H9 (cell line): ENCODE measurements around the gene TNIK. TPM values are rescaled to one million over a fixed set of nuclear protein-coding genes. Genes with fewer than 3 reads are reported as not detected.

Experiments used
- DNase-seq: peaks from one replicate; pipeline ENCODE4 v3.0.0-alpha.2; 2017
- H2AFZ ChIP-seq: one replicate; pipeline ENCODE4 v1.6.1; 2013; ENCODE audit warnings: mild to moderate bottlenecking, low read length, control low read depth, moderate library complexity
- H2AK5ac ChIP-seq: 2 replicates; pipeline ENCODE4 v1.6.1; 2013; ENCODE audit warnings: low read length, control low read depth, mixed read lengths; ENCODE audit not compliant: insufficient read length
- H2BK120ac ChIP-seq: one replicate; pipeline ENCODE4 v1.6.1; 2013; ENCODE audit warnings: low read depth, mild to moderate bottlenecking, low read length, control low read depth, inconsistent platforms; ENCODE audit not compliant: poor library complexity, severe bottlenecking
- H2BK12ac ChIP-seq: 2 replicates; pipeline ENCODE4 v1.6.1; 2013; ENCODE audit warnings: low read length, control low read depth, mixed read lengths, low read depth; ENCODE audit not compliant: insufficient read length
- H2BK15ac ChIP-seq: 2 replicates; pipeline ENCODE4 v1.6.1; 2013; ENCODE audit warnings: low read depth, low read length, control low read depth
- H2BK20ac ChIP-seq: one replicate; pipeline ENCODE4 v1.6.1; 2013; ENCODE audit warnings: low read depth, mild to moderate bottlenecking, low read length, control low read depth, inconsistent platforms; ENCODE audit not compliant: poor library complexity, severe bottlenecking
- H2BK5ac ChIP-seq: 2 replicates; pipeline ENCODE4 v1.6.1; 2013; ENCODE audit warnings: low read length, control low read depth, mixed read lengths; ENCODE audit not compliant: insufficient read length
- H3K14ac ChIP-seq: 2 replicates; pipeline ENCODE4 v1.6.1; 2013; ENCODE audit warnings: low read length, control low read depth; ENCODE audit not compliant: insufficient read depth
- H3K18ac ChIP-seq: 2 replicates; pipeline ENCODE4 v1.6.1; 2013; ENCODE audit warnings: low read depth, mild to moderate bottlenecking, mixed read lengths, low read length, control low read depth; ENCODE audit not compliant: insufficient read length
- H3K23ac ChIP-seq: 2 replicates; pipeline ENCODE4 v1.6.1; 2013; ENCODE audit warnings: low read length, control low read depth, mixed read lengths, low read depth; ENCODE audit not compliant: insufficient read length
- H3K23me2 ChIP-seq: 2 replicates; pipeline ENCODE4 v1.6.1; 2013; ENCODE audit warnings: low read depth, mild to moderate bottlenecking, mixed read lengths, low read length, control low read depth; ENCODE audit not compliant: insufficient read length, poor library complexity, severe bottlenecking
- H3K27ac ChIP-seq: 2 replicates; pipeline ENCODE4 v1.5.1; 2013; ENCODE audit warnings: low read length, control low read depth, mixed read lengths, low read depth; ENCODE audit not compliant: insufficient read length
- H3K27me3 ChIP-seq: 2 replicates; pipeline ENCODE4 v1.6.1; 2013; ENCODE audit warnings: low read length, control low read depth, inconsistent platforms; ENCODE audit not compliant: insufficient read depth
- H3K4ac ChIP-seq: 2 replicates; pipeline ENCODE4 v1.6.1; 2013; ENCODE audit warnings: low read depth, mild to moderate bottlenecking, control low read depth, inconsistent platforms, low read length, moderate library complexity
- H3K4me1 ChIP-seq: 2 replicates; pipeline ENCODE4 v1.6.1; 2013; ENCODE audit warnings: low read length, control low read depth, inconsistent platforms; ENCODE audit not compliant: insufficient read depth
- H3K4me2 ChIP-seq: 2 replicates; pipeline ENCODE4 v1.6.1; 2013; ENCODE audit warnings: low read length, control low read depth, mixed read lengths; ENCODE audit not compliant: insufficient read length, insufficient read depth
- H3K56ac ChIP-seq: 2 replicates; pipeline ENCODE4 v1.6.1; 2013; ENCODE audit warnings: low read depth, mild to moderate bottlenecking, mixed read lengths, low read length, control low read depth; ENCODE audit not compliant: insufficient read length
- H3K79me1 ChIP-seq: 2 replicates; pipeline ENCODE4 v1.6.1; 2013; ENCODE audit warnings: low read depth, mild to moderate bottlenecking, moderate library complexity, low read length, control low read depth, inconsistent platforms; ENCODE audit not compliant: insufficient read depth, poor library complexity, severe bottlenecking
- H3K79me2 ChIP-seq: 2 replicates; pipeline ENCODE4 v1.6.1; 2013; ENCODE audit warnings: low read length, control low read depth, inconsistent platforms; ENCODE audit not compliant: insufficient read depth
- H3K9ac ChIP-seq: 2 replicates; pipeline ENCODE4 v1.6.1; 2013; ENCODE audit warnings: low read length, control low read depth, mixed read lengths; ENCODE audit not compliant: insufficient read length; ENCODE audit errors: extremely low read depth
- H3K9me3 ChIP-seq: one replicate; pipeline ENCODE4 v1.6.1; 2013; ENCODE audit warnings: low read depth, low read length, inconsistent platforms; ENCODE audit not compliant: control insufficient read depth
- H3T11ph ChIP-seq: one replicate; pipeline ENCODE4 v1.6.1; 2013; ENCODE audit warnings: mild to moderate bottlenecking, low read length, control low read depth, inconsistent platforms
- H4K20me1 ChIP-seq: one replicate; pipeline ENCODE4 v1.6.1; 2013; ENCODE audit not compliant: control insufficient read depth, insufficient read length, insufficient read depth
- H4K5ac ChIP-seq: 2 replicates; pipeline ENCODE4 v1.6.1; 2013; ENCODE audit warnings: low read depth, mild to moderate bottlenecking, mixed read lengths, low read length, control low read depth; ENCODE audit not compliant: insufficient read length
- H4K8ac ChIP-seq: replicated peaks from 2 replicates; pipeline ENCODE4 v1.6.1; 2013; ENCODE audit warnings: low read length, control low read depth, mixed read lengths, low read depth; ENCODE audit not compliant: insufficient read length
- H4K91ac ChIP-seq: 2 replicates; pipeline ENCODE4 v1.6.1; 2013; ENCODE audit warnings: low read depth, mild to moderate bottlenecking, moderate library complexity, mixed read lengths, low read length, control low read depth; ENCODE audit not compliant: insufficient read length
- H3K27ac Mint-ChIP-seq, 3 experiments: 2 replicates in 2 of 3; 3 replicates in 1 of 3; pipeline ENCODE4 v1.8.0; 2020 to 2021; ENCODE audit warnings: mixed read lengths in 3 of 3, mild to moderate bottlenecking in 1 of 3, moderate library complexity in 1 of 3
- H3K27me3 Mint-ChIP-seq: 2 replicates; pipeline ENCODE4 v1.8.0; 2021; ENCODE audit warnings: low read depth, mild to moderate bottlenecking, moderate library complexity, mixed read lengths
- H3K36me3 Mint-ChIP-seq, 3 experiments: 2 replicates in 2 of 3; 3 replicates in 1 of 3; pipeline ENCODE4 v1.8.0; 2020 to 2021; ENCODE audit warnings: low read depth in 3 of 3, mixed read lengths in 3 of 3; ENCODE audit not compliant: insufficient read depth in 1 of 3
- H3K4me1 Mint-ChIP-seq, 2 experiments: 2 replicates each; pipeline ENCODE4 v1.8.0; 2020; ENCODE audit warnings: mixed read lengths in 2 of 2
- H3K4me3 Mint-ChIP-seq, 2 experiments: 2 replicates in 1 of 2; 3 replicates in 1 of 2; pipeline ENCODE4 v1.8.0; 2020 to 2021; ENCODE audit warnings: mild to moderate bottlenecking in 2 of 2, mixed read lengths in 2 of 2, moderate library complexity in 1 of 2
- H3K9me3 Mint-ChIP-seq, 2 experiments: 2 replicates in 1 of 2; 3 replicates in 1 of 2; pipeline ENCODE4 v1.8.0; 2020; ENCODE audit warnings: mild to moderate bottlenecking in 2 of 2, mixed read lengths in 2 of 2, moderate library complexity in 1 of 2
- CTCF ChIP-seq: fragments of 200-600 bp; sonication (generic); conservative IDR thresholded peaks from 3 replicates; pipeline ENCODE4 v1.8.0; 2021; ENCODE audit warnings: antibody characterized with exemption, mild to moderate bottlenecking
- WGBS: extraction: QIAGEN DNeasy Blood & Tissue Kit; methylation state at CpG from one replicate; pipeline ENCODE4 v1.1.7; 2013; ENCODE audit warnings: missing lambda C conversion rate, low lambda C conversion rate, mixed read lengths; ENCODE audit not compliant: insufficient read length; ENCODE audit errors: extremely low coverage; 5-methylcytosine and 5-hydroxymethylcytosine counted together
- total RNA-seq: library from RNA; stranded (reverse); gene quantifications from 2 replicates; pipeline ENCODE4 v1.2.1, GENCODE V29; 2021

The TNIK gene
- total RNA-seq, 1 experiment from 2014 or later, result 15.9 TPM

- Mint-ChIP-seq H3K9me3 (no peaks in the 10 kb centered on the region), H3K4me3 (no peak overlapping the region), H3K36me3 (no peaks in the 10 kb centered on the region), H3K27ac (peak overlapping the region in 2 of 3 experiments; percentile 5 to 9; a peak in 2 of 7 replicates), H3K27me3 (no peaks in the 10 kb centered on the region), H3K4me1 (peaks cover 33 to 34% of the 10 kb centered on the region in 2 experiments)
- Histone ChIP-seq H2BK12ac (no peak overlapping the region), H3K4me1 (peaks cover 13% of the 10 kb centered on the region), H4K5ac (no peak overlapping the region), H3K27me3 (no peaks in the 10 kb centered on the region), H3K4me2 (no peak overlapping the region), H2AFZ (no peak overlapping the region), H3K9ac (no peak overlapping the region), H3K23me2 (no peaks in the 10 kb centered on the region), H2BK5ac (no peak overlapping the region), H3K79me2 (peaks cover 11% of the 10 kb centered on the region; the same call in 1 of the 2 replicates), H3K27ac (no peak overlapping the region), H3K56ac (no peak overlapping the region), H2AK5ac (peak overlapping the region; percentile 80), H4K8ac (no peak overlapping the region), H3K4ac (no peak overlapping the region), H4K20me1 (no peaks in the 10 kb centered on the region), H3K14ac (no peak overlapping the region), H3K23ac (no peak overlapping the region), H3K9me3 (no peaks in the 10 kb centered on the region), H3T11ph (no peak overlapping the region), H3K18ac (no peak overlapping the region), H3K79me1 (peaks cover 10% of the 10 kb centered on the region), H4K91ac (no peak overlapping the region), H2BK20ac (no peak overlapping the region), H2BK15ac (no peak overlapping the region), H2BK120ac (no peak overlapping the region)
- WGBS, result no CpG with 5 or more reads among the region's 2 CpGs
- DNase-seq, result no peak
- TF ChIP-seq CTCF, result no peak
These were observed 45.1 kb downstream of the TNIK start for GRCh38 chr3:171415070-171415469.
